A172 (cell line): ENCODE results near the gene TADA1. TPM values are rescaled to one million over a fixed set of nuclear protein-coding genes. Genes with fewer than 3 reads are reported as not detected.
"Not testable (repeated sequence)": the region's sequence is repeated elsewhere in the genome, so short reads cannot be mapped to it uniquely, and the experiment has no call there.

Experiments used
- DNase-seq: peaks from one replicate; pipeline ENCODE4 v3.0.0-alpha.2; 2015; ENCODE audit warnings: low spot score
- total RNA-seq: library from RNA; depleted of rRNA; stranded (reverse); fragments of >200 nt; shearing (Covaris generic); gene quantifications from 2 replicates; pipeline ENCODE4 v1.2.3, GENCODE V29; 2014

TADA1 gene
- total RNA-seq, 1 experiment from 2014 or later = 28.5 TPM

DNA sequence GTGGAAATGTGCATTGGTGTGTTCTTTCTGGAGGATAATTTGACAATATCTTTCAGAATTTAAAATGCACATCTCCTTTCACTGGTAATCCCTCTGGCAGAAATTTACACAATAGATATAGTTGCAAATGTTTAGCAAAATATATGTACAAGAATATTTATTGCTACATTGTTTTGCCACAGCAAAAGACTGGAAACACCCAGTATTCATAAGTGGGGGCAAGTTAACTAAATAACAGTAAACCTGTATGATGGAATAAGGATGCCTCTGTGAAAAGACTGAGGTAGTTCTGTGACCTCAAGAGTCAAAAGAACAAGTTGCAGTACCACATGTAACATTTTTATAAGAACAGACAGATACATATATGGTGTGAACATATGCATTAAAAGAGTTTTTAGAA is 13.7 kb upstream of the TADA1 start:
- no peak for DNase-seq

DNA sequence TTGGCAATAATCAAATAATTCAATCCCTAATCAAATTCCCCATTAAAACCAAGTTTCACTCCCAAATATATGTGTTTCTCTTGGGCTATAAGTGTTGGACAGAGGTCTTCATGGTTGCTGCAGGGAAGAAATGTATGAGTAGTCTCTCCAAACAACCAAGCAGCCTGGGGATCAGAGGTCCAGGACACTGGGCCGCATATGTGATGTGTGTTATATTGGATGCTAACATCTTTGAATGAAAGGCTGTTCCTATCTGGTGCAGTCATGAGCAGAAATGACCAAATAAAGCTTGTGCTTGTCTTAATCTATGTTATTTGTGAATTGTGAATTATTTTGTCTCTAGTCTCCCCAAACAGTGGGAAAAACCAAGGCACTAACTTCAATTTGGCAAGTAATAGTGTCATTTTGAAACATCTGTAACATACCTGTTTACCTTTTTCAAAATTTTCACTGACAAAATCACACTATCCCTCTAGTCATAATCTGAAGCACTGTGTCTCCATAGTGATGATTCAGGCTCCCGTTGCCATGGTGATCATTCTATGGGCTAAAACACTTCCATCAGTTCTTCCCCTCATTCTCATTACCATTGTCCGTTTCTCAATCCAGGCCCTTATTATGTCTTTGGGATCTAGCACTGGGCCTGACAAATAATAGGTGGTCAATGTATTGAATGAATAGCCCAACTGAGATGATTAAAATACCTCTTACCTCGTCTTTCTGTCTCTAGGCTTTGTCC is 12.5 kb upstream of the TADA1 start:
- no peak for DNase-seq

DNA sequence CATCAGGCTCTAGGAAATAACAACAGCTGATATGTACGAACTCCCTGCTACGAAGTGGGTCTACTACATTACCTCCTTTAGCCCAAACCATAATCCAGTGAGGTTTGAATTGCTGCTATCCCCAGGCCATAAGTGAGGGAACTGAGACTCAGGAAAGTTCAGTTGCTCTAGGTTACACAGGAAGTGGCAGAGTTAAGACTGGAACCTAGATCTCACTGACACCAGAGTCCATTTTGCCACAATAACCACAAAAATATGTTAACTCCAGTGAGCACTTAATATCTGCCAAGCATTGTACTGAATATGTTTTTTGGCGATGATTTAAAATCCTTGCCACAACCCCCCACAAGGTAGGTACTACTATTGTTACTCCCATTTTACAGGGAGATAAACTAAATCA is 8.9 kb upstream of the TADA1 start:
- no peak for DNase-seq

DNA sequence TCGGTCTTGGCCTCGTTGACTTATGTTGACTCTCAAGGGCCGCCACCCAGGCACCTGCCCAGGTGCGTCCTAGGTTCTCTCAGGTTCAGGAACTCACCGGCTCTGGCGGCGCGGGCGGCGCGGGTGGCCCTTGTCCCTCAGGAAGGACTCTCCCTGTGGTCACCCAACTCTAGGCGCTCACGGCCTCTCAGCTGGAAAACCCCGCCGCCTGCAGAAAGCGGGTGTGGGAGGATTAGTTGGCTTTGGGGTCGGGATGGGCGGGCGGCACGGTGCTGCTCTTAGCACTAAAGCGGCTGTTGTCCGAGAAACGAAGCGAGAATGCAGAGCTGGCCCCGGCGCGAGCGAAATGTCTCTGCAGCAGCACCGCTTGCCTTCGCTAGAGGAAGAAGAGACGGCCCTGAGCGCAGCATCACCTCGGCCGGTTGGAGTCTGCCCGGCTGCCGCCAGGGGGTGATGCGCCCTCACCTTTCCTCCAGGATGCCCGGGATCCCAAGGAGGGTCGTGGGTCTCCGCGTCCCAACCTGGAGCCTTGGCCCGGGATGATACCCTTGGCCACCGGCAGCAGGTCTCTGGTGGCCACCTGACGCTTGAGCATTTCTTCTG is 8.1 kb upstream of the TADA1 start:
- no peak for DNase-seq

DNA sequence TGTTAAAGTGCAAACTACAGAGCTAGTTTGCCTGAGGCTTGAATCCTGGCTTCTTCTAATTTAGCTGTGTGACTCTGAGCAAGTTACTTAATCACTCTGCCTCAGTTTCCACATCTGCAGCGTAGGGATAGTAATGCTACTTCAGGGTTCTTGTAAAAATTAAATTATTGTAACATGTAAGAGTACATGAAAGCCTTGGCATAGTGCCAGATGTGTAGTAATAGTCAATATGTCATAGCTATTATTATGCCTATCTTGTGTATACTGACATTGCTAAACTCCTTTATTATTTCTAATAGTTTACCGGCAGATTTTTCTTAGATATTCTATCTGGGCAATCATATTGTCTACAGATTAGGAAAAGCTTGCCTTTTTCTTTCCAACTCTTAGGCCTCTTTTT is 6.8 kb upstream of the TADA1 start:
- no peak for DNase-seq

DNA sequence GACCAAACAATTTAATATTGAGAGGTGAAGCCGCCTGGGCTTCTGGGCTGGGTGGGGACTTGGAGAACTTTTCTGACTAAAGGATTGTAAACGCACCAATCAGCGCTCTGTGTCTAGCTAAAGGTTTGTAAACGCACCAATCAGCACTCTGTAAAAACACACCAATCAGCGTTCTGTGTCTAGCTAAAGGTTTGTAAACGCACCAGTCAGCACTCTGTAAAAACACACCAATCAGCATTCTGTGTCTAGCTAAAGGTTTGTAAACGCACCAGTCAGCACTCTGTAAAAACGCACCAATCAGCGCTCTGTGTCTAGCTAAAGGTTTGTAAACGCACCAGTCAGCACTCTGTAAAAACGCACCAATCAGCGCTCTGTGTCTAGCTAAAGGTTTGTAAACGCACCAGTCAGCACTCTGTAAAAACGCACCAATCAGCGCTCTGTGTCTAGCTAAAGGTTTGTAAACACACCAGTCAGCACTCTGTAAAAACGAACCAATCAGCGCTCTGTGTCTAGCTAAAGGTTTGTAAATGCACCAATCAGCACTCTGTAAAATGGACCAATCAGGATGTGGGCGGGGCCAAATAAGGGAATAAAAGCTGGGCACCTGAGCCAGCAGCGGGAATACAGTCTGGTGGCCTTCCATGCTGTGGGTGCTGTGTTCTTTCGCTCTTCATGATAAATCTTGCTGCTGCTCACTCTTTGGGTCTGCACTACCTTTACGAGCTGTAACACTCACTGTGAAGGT is 2.3 kb upstream of the TADA1 start:
- DNase-seq = not testable (repeated sequence)

DNA sequence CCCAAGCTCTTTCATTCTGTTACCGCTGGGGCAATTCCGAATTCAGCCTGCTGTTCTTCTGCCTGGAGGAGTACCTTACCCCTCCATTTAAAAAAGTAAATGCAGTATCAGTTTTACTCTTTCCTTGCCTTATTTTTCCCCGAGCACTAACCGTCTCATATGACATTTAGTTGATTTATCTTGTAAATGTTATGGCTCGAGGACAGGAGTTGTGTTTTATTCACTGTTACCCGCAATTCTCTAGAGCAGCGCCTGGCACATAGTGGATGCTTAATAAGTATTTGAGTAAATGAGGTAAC is 425 bp upstream of the TADA1 start:
- DNase-seq = no peak

DNA sequence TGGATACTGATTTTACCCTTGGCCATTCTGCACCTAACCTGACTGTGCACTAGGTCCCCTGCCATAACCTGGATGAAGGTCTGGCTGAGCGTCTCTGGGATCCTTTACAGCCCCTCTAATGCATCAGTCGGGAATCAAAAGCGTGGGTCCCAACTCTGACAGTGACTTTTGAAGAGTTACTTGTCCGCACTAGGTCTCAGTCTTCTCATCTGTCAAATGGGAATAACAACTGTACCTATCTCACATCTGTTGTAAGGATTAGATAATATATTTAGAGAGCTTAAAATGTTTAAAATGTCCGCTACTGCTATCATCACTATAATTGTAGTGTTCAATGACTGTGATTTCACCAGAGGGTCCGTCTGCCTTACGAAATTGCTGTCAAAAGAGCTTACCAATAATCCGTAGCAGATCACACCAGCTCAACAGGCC is 746 bp downstream of the TADA1 start:
- no peak for DNase-seq

DNA sequence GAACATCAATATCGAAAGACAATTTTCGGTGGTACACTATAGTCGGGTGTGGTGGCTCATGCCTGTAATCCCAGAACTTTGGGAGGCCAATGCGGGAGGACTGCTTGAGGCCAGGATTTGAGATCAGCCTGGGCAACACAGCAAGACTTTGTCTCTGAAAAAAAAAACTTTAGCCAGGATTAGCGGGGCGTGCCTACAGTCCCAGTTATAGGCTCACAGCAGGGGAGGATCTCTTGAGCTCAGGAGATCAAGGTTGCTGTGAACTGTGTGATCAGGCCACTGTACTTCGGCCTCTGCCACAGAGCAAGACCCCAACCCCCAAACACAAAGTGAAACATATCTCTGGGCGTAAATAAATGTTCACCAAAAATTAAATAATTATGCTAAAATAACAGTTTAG is 1.6 kb downstream of the TADA1 start:
- DNase-seq = no peak

DNA sequence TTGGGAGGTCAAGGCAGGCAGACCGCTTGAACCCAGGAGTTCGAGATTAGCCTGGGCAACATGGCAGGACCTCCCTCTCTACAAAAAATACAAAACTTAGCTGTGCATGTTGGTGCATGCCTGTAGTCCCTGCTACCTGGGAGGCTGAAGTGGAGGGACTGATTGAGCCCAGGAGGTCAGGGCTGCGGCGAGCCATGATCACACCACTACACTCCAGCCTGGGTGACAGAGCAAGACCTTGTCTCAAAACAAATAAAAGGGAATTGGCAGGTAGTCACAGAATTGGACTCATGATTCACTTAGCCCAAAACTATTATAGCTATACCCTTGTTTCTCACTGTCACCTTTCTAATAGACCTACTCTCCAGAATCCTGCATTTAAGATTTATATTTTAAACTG is 5.5 kb downstream of the TADA1 start:
- DNase-seq = no peak

DNA sequence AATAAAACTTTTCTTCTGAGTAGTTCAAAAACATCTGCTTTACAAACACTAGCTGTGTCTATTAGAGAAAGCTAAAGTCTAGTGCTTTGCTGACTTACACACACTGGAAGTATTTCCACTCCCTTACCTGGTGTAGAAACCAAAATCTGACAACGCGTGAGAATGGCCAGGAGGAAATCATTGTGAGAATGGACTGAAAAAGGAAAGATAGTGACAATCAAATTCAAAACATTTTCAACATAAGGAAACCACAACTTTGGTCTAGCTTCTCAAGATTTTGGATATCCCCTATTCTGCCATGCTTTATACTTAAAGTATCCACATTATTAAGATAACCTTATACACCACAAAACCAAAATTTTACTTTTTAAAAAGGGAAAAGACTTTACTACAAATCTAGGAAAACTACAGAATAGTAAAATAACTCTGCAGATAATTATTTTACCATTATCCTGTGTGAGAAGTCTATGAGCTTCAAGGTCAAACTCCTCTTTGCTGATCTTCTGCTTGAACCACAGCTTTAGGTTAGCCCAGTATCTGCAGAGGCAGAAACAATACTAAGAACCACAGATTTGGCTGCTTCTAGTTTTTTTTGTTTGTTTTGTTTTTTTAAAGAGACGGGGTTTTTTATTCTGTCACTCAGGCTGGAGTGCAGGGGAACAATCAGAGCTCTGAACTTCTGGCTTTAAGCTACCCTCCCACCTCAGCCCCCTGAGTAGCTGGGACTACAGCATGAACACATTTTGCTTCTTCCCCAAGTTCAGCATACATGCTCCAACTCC is 6.6 kb downstream of the TADA1 start:
- DNase-seq = no peak

DNA sequence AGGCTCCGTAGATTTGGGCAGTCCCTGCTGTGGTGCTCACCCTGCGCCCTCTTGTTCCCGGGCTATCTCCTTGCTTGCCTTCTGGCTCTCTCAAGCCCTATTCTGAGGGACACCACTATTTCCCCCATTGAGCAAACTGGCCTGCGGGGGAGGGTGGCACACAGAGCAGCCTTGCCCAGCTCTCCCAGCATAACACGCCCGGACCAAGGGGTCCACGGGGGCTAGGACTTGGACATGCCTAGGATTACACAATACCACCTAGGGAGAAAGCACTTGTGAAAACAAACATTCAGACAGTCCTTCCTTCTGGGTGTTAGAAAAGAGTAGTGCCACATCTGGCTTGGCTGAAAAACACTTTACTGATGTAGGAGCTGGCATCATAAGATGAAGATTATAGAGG is 7.4 kb downstream of the TADA1 start:
- no peak for DNase-seq

DNA sequence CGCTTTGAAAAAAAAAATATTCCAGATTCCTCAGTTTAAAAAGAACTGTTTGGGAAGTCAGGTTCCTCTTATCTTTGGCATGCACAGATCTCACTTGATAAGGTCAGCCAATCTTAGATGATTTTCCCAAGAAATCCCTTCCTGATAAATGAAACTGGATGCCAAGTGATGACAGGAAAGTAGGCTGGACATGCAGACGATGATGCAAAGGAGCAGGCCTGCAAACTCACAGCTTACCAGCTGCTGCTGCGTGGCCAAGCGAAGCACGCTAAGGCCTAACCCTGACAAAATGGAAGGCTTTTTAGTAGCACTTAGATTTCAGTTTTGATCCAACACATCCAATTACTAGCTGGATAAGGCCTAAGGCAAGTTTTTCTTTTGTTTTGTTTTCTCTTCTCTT is 10.1 kb downstream of the TADA1 start:
- no peak for DNase-seq

DNA sequence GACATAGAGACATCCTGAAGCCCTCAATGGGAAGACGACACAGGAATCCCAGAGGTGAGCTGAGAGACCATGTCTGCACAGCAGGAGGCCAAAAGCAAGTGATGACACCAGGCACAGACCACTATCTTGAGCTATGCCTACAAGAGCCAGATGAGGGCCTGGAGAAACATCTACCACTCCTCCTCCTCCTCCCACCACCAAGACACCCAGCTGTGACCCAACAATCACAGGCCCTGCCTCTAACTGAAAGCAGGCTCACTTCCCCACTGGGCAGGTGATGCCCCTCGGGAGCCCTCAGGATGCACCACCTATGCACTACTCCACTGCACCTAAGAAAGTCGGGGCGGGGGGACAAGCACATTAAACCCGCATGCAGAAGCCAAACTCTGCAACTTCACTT is 16.5 kb downstream of the TADA1 start:
- no peak for DNase-seq

DNA sequence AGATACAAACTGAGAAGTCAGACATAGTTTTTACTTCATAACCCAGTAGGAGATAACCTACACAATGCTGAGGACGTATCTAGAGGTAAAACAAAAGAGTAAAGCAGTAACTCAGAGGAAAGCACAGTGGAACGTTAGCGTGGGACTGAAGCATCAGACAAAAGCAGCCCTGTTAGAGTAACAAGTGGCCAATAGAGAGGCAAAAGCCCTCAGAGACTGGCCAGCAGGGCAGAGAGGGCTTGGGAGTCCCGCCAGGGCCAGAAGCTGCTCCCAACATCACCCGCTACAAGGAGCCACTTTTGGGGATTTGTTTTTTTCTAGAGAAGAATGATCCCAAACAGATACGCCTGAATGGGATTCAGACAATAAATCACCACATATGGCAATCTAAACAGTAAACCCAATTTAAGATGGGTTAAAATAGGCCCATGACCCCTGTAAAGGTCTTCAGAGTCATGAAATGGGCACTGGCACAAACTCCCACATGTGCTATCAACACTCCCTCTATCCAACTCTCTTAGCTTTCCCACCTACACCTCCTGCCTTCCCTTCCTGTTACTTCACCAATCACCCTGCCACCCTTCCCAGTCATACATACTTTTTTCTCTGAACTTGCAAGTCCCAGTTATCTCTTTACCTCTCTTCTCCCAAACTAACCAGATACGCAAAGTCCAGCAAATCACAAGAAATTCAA is 17.2 kb downstream of the TADA1 start:
- no peak for DNase-seq

DNA sequence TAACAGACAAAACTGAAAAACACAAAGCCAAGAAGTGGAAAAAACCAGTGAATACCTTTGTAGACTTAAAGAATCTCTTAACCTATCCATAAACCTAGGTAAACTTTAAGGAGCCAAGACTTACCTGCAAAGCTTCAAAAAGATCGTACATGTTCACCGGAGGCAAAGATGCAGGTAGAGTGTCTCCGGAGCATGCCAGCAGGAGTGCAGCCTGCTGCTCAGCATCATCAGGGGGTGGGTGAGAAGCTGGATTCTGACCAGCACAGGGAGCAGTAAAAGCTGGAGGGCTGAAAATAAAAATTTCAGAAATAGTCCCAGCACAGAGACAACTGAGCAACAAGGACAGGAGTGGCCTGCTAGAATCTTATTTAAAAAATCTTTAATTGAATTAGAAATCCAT is 18.1 kb downstream of the TADA1 start:
- DNase-seq = no peak

DNA sequence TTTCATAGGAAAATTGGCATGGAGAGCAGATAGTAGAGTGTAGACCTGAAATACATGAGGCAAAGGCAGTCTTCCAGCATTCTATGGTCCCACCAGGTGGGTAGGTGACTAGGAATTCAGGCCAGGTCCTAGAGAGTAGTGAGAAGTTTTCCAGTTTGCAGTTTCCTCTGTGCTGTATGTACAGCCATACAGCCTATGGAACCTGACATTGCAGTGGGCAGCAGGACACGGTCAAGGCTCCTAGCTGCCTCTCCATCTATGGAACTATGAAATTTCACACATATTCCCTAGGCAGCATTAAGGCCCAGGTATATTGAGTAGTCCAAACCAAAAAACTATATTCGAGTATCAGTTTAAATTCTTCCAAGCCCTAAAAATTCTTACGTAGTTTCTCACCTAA is 20.5 kb downstream of the TADA1 start:
- no peak for DNase-seq

DNA sequence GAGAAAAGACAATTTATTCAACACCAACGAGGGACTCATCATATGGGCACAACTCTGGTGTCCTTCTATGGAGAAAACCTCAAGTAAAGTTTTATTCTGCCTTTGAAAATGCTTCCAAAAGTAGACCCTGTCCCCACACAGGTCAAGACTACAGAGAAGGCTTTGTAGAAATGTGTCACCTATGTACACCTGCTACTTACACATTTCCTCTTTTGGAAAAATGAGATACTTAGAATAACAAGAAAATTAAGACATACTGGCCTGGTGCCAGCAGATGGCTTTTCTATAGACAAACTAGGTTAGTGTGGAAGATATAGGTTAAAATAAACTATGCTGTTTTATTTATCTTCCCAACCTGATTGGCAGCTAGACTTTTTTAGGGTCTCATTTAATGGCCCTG is 23.1 kb downstream of the TADA1 start:
- no peak for DNase-seq

DNA sequence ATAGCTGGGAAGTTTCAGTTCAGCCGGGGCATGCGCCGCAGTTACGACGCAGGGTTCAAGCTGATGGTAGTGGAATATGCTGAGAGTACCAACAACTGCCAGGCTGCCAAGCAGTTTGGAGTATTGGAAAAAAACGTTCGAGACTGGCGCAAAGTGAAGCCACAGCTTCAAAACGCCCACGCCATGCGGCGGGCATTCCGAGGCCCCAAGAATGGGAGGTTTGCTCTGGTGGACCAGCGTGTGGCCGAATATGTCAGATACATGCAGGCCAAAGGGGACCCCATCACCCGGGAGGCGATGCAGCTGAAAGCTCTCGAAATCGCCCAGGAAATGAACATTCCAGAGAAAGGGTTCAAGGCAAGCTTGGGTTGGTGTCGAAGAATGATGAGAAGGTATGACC is 26.9 kb downstream of the TADA1 start:
- no peak for DNase-seq

DNA sequence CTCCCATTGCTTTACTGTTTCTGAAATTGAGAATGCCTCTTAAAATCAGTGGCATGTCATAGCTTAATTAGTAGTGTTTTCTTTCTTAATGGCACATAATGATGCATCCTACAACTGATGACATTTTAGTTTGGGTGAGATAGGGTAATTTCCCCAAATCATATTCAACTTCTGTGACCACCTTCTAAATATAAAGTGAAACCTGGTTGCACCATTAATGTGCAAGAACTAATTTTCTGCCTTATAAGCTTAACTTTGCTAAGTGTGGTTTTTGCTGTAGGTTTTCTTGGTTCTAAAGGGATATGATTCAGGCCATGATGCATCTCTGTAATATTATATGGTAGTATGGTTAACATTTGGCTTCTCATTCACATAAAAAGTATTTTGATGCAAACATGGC is 27.9 kb downstream of the TADA1 start:
- no peak for DNase-seq

DNA sequence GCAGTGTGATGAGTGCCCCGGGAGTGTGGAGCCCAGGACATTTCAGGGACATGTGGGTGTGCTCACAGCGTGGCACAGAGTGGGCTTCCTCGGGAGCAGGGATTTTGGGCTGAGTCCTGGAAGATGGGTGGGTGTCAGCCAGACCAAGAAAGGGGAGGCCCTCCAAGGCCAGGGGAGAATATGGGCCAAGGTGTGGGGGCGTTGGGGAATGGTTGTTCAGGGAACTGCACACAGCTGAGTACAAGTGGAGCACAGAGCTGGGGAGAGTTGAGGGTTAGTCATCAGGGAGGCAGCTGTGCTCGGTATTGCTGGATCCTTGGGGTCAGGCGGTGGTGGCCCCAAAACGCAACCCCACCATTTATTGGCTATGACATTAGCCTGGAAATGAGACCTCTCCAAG is 31.3 kb downstream of the TADA1 start:
- no peak for DNase-seq
